Measurements from ENCODE around the gene RERE.

DNA sequence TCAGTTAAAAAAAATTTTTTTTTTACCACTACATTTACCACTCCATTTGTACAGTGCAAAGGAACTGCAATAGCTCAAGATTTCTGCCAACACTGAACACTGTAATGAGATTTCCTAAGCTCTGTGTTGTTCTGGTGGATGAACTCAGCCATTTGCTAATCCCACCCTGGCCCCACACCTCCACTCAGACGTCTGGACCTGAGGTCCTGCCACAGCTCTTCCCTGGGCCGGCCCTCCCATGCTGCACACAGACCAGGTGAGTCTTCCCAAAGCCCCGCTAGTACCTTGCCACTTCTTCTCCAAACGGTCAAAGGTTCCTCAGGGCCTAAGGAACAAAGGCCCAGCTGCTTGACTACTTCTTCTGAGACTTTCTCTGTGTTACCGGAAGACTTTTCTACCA is 443.1 kb downstream of the RERE start:
- TF ChIP-seq, protein P1, sequence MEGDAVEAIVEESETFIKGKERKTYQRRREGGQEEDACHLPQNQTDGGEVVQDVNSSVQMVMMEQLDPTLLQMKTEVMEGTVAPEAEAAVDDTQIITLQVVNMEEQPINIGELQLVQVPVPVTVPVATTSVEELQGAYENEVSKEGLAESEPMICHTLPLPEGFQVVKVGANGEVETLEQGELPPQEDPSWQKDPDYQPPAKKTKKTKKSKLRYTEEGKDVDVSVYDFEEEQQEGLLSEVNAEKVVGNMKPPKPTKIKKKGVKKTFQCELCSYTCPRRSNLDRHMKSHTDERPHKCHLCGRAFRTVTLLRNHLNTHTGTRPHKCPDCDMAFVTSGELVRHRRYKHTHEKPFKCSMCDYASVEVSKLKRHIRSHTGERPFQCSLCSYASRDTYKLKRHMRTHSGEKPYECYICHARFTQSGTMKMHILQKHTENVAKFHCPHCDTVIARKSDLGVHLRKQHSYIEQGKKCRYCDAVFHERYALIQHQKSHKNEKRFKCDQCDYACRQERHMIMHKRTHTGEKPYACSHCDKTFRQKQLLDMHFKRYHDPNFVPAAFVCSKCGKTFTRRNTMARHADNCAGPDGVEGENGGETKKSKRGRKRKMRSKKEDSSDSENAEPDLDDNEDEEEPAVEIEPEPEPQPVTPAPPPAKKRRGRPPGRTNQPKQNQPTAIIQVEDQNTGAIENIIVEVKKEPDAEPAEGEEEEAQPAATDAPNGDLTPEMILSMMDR (IDR thresholded peaks at IDR 0.05) = no peak
- TF ChIP-seq POLR2A (IDR thresholded peaks at IDR 0.05) = no peak

All from uterus (tissue), 2 donors.